ENCODE measurements around the gene GSTA2.

DNA sequence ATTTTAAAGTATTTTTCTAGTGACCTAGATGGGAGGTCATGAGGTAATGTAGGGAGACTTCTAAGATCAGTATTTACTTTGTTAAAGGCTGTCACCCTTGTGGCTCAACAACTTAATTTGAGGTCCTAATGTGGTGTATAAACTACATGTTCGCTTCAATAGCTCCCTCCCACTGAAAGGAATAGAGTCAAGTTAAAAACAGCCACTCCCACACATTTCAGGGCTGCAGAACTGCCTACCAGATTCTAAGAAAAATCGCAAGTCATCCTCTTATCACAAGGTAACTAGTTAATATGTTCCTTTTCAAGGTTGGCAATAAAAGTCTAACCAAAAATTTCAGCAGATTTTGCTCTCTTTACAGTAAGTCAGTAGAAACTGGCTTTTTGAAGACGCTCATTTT lies 25.2 kb upstream of the GSTA2 start:
- TF ChIP-seq, protein P1, sequence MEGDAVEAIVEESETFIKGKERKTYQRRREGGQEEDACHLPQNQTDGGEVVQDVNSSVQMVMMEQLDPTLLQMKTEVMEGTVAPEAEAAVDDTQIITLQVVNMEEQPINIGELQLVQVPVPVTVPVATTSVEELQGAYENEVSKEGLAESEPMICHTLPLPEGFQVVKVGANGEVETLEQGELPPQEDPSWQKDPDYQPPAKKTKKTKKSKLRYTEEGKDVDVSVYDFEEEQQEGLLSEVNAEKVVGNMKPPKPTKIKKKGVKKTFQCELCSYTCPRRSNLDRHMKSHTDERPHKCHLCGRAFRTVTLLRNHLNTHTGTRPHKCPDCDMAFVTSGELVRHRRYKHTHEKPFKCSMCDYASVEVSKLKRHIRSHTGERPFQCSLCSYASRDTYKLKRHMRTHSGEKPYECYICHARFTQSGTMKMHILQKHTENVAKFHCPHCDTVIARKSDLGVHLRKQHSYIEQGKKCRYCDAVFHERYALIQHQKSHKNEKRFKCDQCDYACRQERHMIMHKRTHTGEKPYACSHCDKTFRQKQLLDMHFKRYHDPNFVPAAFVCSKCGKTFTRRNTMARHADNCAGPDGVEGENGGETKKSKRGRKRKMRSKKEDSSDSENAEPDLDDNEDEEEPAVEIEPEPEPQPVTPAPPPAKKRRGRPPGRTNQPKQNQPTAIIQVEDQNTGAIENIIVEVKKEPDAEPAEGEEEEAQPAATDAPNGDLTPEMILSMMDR (IDR thresholded peaks at IDR 0.05), result no peak
- TF ChIP-seq POLR2AphosphoS5 (IDR thresholded peaks at IDR 0.05; ENCODE audit: low read depth, low read length), result no peak
- TF ChIP-seq, protein P2, sequence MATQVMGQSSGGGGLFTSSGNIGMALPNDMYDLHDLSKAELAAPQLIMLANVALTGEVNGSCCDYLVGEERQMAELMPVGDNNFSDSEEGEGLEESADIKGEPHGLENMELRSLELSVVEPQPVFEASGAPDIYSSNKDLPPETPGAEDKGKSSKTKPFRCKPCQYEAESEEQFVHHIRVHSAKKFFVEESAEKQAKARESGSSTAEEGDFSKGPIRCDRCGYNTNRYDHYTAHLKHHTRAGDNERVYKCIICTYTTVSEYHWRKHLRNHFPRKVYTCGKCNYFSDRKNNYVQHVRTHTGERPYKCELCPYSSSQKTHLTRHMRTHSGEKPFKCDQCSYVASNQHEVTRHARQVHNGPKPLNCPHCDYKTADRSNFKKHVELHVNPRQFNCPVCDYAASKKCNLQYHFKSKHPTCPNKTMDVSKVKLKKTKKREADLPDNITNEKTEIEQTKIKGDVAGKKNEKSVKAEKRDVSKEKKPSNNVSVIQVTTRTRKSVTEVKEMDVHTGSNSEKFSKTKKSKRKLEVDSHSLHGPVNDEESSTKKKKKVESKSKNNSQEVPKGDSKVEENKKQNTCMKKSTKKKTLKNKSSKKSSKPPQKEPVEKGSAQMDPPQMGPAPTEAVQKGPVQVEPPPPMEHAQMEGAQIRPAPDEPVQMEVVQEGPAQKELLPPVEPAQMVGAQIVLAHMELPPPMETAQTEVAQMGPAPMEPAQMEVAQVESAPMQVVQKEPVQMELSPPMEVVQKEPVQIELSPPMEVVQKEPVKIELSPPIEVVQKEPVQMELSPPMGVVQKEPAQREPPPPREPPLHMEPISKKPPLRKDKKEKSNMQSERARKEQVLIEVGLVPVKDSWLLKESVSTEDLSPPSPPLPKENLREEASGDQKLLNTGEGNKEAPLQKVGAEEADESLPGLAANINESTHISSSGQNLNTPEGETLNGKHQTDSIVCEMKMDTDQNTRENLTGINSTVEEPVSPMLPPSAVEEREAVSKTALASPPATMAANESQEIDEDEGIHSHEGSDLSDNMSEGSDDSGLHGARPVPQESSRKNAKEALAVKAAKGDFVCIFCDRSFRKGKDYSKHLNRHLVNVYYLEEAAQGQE (IDR thresholded peaks at IDR 0.05; ENCODE audit: insufficient read depth in 1 of 2, low read depth in 2 of 2, low read length in 1 of 2), result no peak
